ENCODE data around the gene SRSF11. TPM values are rescaled to one million over a fixed set of nuclear protein-coding genes. Genes with fewer than 3 reads are reported as not detected.
A peak's percentile ranks its signal among the peaks of the same experiment; 100 is the strongest.
"Not testable (repeated sequence)": the region's sequence is repeated elsewhere in the genome, so short reads cannot be mapped to it uniquely, and the experiment has no call there.

The SRSF11 gene
- polyA plus RNA-seq (2011; rRNA removed) (230 and 287 TPM in 2 replicates), polyA minus RNA-seq (2011; rRNA and poly(A)+ RNA removed) (190 and 200 TPM in 2 replicates)

GRCh38 chr1:70221238-70222121 is at the start of gene SRSF11:
SRSF11 (plus strand) TSS chr1:70221380; CDS start chr1:70221637, 257 bp downstream.
- no peaks in the 10 kb centered on the region for H3K27me3 ChIP-seq (ENCODE audit: control insufficient read depth, insufficient read depth, low read length)
- POLR2A ChIA-PET = interaction anchor here (0.5 to 1.5 kb wide), 9 partner anchors 11 to 1863 kb away, joined by 4 to 11 read pairs (median 7); partner anchors contain the start of genes ANKRD13C, CTH and LRRC40
- peak within 1 kb of the TSS; percentile 88 for H3K27ac ChIP-seq (ENCODE audit: low read depth, low read length)
- peak; percentile 78 for DNase-seq (ENCODE audit: low read depth, low spot score)
- no peaks in the 10 kb centered on the region for H3K9me3 ChIP-seq (ENCODE audit: control insufficient read depth, insufficient read depth, low read length)
- TF ChIP-seq CTCF (IDR thresholded peaks at IDR 0.05; ENCODE audit: low read depth, low read length) = peak; percentile 9; the same call in 1 of the 2 replicates
- CTCF ChIA-PET = interaction anchor here (0.7 kb wide), 1 partner anchor 79 kb away, joined by 4 read pairs; no protein-coding TSS in a partner anchor
- H3K4me3 ChIP-seq (ENCODE audit: low read depth, low read length) = peak within 1 kb of the TSS; percentile 75

- CTCF ChIA-PET = no interaction called here
- no peak for TF ChIP-seq CTCF (IDR thresholded peaks at IDR 0.05; ENCODE audit: low read depth, low read length)
Measured at GRCh38 chr1:70171512-70171911, 49.7 kb upstream of the SRSF11 start.

GRCh38 chr1:70185181-70185580 is 36.0 kb upstream of the SRSF11 start:
- H3K27ac ChIP-seq (ENCODE audit: low read depth, low read length); H3K27me3 ChIP-seq (ENCODE audit: control insufficient read depth, insufficient read depth, low read length); DNase-seq (ENCODE audit: low read depth, low spot score); POLR2A ChIA-PET; H3K4me3 ChIP-seq (ENCODE audit: low read depth, low read length); H3K9me3 ChIP-seq (ENCODE audit: control insufficient read depth, insufficient read depth, low read length); CTCF ChIA-PET: not testable (repeated sequence)

More at GRCh38 chr1:70171512-70171911, 49.7 kb upstream of the SRSF11 start:
- DNase-seq (ENCODE audit: low read depth, low spot score) = no peak
- H3K4me3 ChIP-seq (ENCODE audit: low read depth, low read length) = no peak overlapping the region
- no peaks in the 10 kb centered on the region for H3K27me3 ChIP-seq (ENCODE audit: control insufficient read depth, insufficient read depth, low read length)
- H3K27ac ChIP-seq (ENCODE audit: low read depth, low read length) = no peak overlapping the region
- no peaks in the 10 kb centered on the region for H3K9me3 ChIP-seq (ENCODE audit: control insufficient read depth, insufficient read depth, low read length)
- POLR2A ChIA-PET = no interaction called here

GRCh38 chr1:70188522-70188921 is 32.7 kb upstream of the SRSF11 start:
- CTCF ChIA-PET = interaction anchor here (0.7 kb wide), 1 partner anchor 10 kb away, joined by 4 read pairs; no protein-coding TSS in a partner anchor
- Histone ChIP-seq H3K4me3 (ENCODE audit: low read depth, low read length) (no peak overlapping the region), H3K27me3 (ENCODE audit: control insufficient read depth, insufficient read depth, low read length) (no peaks in the 10 kb centered on the region), H3K9me3 (ENCODE audit: control insufficient read depth, insufficient read depth, low read length) (no peaks in the 10 kb centered on the region), H3K27ac (ENCODE audit: low read depth, low read length) (no peak overlapping the region)
- TF ChIP-seq CTCF (IDR thresholded peaks at IDR 0.05; ENCODE audit: low read depth, low read length) = no peak
- no peak for DNase-seq (ENCODE audit: low read depth, low spot score)
- POLR2A ChIA-PET = no interaction called here

- Histone ChIP-seq H3K9me3 (ENCODE audit: control insufficient read depth, insufficient read depth, low read length) (no peaks in the 10 kb centered on the region), H3K27ac (ENCODE audit: low read depth, low read length) (no peak overlapping the region), H3K27me3 (ENCODE audit: control insufficient read depth, insufficient read depth, low read length) (no peaks in the 10 kb centered on the region), H3K4me3 (ENCODE audit: low read depth, low read length) (no peak overlapping the region)
- no peak for DNase-seq (ENCODE audit: low read depth, low spot score)
- POLR2A ChIA-PET = no interaction called here
- TF ChIP-seq CTCF (IDR thresholded peaks at IDR 0.05; ENCODE audit: low read depth, low read length) = no peak
- CTCF ChIA-PET = interaction anchor here (0.6 kb wide), 1 partner anchor 15 kb away, joined by 3 read pairs; no protein-coding TSS in a partner anchor
Measured at GRCh38 chr1:70190180-70190579, 31.0 kb upstream of the SRSF11 start.

- CTCF ChIA-PET; H3K27me3 ChIP-seq (ENCODE audit: control insufficient read depth, insufficient read depth, low read length); POLR2A ChIA-PET; H3K27ac ChIP-seq (ENCODE audit: low read depth, low read length); H3K9me3 ChIP-seq (ENCODE audit: control insufficient read depth, insufficient read depth, low read length); H3K4me3 ChIP-seq (ENCODE audit: low read depth, low read length); DNase-seq (ENCODE audit: low read depth, low spot score): not testable (repeated sequence)
Measured at GRCh38 chr1:70192446-70192845, 28.7 kb upstream of the SRSF11 start.

Measured in AG04450 (cell line).